Medulla oblongata (tissue), 1 donor: ENCODE data around the gene KRTAP22-1.

Experiments
- DNase-seq: peaks from one replicate; pipeline ENCODE4 v3.0.0-alpha.2; 2015; ENCODE audit errors: extremely low spot score

The KRTAP22-1 gene

GRCh38 chr21:30625449-30626165 is 24.7 kb downstream of the KRTAP22-1 start:
- DNase-seq = no peak

GRCh38 chr21:30628109-30628508 is 27.2 kb downstream of the KRTAP22-1 start:
- no peak for DNase-seq

- no peak for DNase-seq
Measured at GRCh38 chr21:30629200-30629599, 28.3 kb downstream of the KRTAP22-1 start.

GRCh38 chr21:30634906-30635305 is 34.0 kb downstream of the KRTAP22-1 start, which contains the start of gene KRTAP20-2:
Gene KRTAP20-2, plus strand, starts transcription at chr21:30635206. Its CDS starts 58 bp downstream, at chr21:30635264.
- no peak for DNase-seq

- DNase-seq = no peak
Measured at GRCh38 chr21:30638686-30639085, 37.8 kb downstream of the KRTAP22-1 start.

- DNase-seq = no peak
Measured at GRCh38 chr21:30642564-30642963, 41.7 kb downstream of the KRTAP22-1 start, which contains the start of gene KRTAP20-3. Gene KRTAP20-3, plus strand, starts transcription at chr21:30642864.

GRCh38 chr21:30646904-30647414 is 46.1 kb downstream of the KRTAP22-1 start:
- no peak for DNase-seq
